ENCODE results near the gene DHRS4L2. TPM values are rescaled to one million over a fixed set of nuclear protein-coding genes. Genes with fewer than 3 reads are reported as not detected.
"Not testable (repeated sequence)": the region's sequence is repeated elsewhere in the genome, so short reads cannot be mapped to it uniquely, and the experiment has no call there.

Gene DHRS4L2
- polyA plus RNA-seq, 3 donors: 22.1 to 46.6 (median 42.6) TPM

DNA sequence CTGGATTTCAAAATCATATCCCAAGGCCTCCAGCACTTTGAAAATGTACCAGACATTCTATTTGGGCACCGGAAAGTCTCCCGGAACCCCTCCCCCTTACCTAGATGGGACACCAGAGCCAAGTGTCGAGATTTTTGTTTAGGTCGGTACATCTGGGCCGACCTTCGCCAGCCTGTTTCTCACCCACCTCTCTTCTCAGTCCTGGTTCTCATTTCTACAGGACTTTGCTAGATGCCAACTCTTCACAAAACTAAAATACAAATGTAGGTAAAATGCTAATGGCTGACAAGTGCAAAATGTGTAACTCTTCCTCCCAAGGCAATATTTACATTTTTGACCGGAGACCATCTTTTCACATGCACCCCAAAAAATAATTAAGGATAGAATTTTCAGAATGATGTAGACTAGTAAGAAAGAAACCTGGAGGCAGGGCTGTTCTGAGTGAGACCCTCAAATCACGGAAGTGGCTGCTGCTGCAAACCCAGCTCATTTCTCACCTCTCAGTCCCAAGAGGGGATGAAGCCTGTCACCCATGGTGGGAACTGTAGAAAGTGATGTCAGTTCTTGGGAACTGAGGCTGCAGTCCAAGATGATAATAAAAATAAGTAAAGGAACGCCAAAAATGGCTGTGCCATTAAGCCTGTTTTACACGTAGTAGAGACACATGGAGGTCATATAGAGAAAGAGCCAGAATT, 48.4 kb downstream of the DHRS4L2 start:
- H3K27me3 ChIP-seq (ENCODE audit: control insufficient read depth in 2 of 2, insufficient read depth in 2 of 2, low read length in 2 of 2); H3K27me3 Mint-ChIP-seq (ENCODE audit: low read depth in 3 of 3); H3K36me3 Mint-ChIP-seq; DNase-seq; H3K36me3 ChIP-seq (replicated peaks in 1 of 2; ENCODE audit: control insufficient read depth in 1 of 2, insufficient read depth in 2 of 2, low read length in 2 of 2); intact Hi-C loops (cut with micrococcal nuclease); H4K20me1 ChIP-seq (ENCODE audit: insufficient read depth, low read length); H3K9me3 ChIP-seq (replicated peaks in 1 of 2; ENCODE audit: control insufficient read depth in 1 of 2, insufficient read depth in 1 of 2, low read length in 2 of 2); H3K79me2 ChIP-seq (ENCODE audit: insufficient read depth, low read length); H3K9me3 Mint-ChIP-seq: not testable (repeated sequence)
- Histone ChIP-seq H3K4me1 (ENCODE audit: control insufficient read depth in 1 of 2, insufficient read depth in 2 of 2, low read length in 2 of 2) (peaks cover 45 to 54% of the 10 kb centered on the region in 2 donors), H3K27ac (ENCODE audit: low read depth in 1 of 2, low read length in 2 of 2) (peak overlapping the region; percentile 47 to 78), H3K9ac (ENCODE audit: insufficient read depth, low read length, poor library complexity, severe bottlenecking) (peak overlapping the region; percentile 73), H2AFZ (ENCODE audit: insufficient read depth, low read depth, low read length, poor library complexity, severe bottlenecking) (peak overlapping the region; percentile 95), H3K4me3 (replicated peaks in 1 of 3; ENCODE audit: low read depth in 2 of 3, low read length in 3 of 3) (peak overlapping the region; percentile 61 to 88 (median 68)), H3K4me2 (replicated peaks; ENCODE audit: extremely low read depth, low read length, poor library complexity, severe bottlenecking) (peak overlapping the region; percentile 80)
- Mint-ChIP-seq H3K27ac (peak overlapping the region in 6 of 7 donors; percentile 87 to 95 (median 90)), H3K4me3 (peak overlapping the region; percentile 99 to 100), H3K4me1 (peaks cover 61% of the 10 kb centered on the region)
- 37% methylated on average over 6 of the region's 10 CpGs for WGBS (ENCODE audit: insufficient coverage)
- TF ChIP-seq CTCF (IDR thresholded peaks at IDR 0.05): peak; percentile 37

DNA sequence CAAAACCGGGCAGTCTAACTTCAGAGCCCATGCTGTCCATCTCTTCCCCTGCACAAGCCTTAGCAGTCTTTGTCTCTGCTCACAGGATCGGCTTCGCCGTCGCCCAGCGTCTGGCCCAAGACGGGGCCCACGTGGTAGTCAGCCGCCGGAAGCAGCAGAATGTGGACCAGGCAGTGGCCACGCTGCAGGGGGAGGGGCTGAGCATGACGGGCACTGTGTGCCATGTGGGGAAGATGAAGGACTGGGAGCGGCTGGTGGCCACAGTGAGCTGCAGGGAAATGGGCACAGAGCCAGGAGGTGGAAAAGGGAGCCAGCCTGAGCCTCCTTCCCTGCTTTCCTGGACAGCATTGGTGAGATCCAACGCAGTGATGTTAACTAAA, 48.9 kb downstream of the DHRS4L2 start:
- no peak overlapping the region for H3K9ac ChIP-seq (ENCODE audit: insufficient read depth, low read length, poor library complexity, severe bottlenecking)
- Mint-ChIP-seq H3K9me3 (peaks cover 0 to 2% (median 0%) of the 10 kb centered on the region in 7 donors), H3K27ac (no peak overlapping the region), H3K4me1 (peaks cover 58% of the 10 kb centered on the region), H3K27me3 (ENCODE audit: low read depth in 3 of 3) (peaks cover 0 to 1% (median 0%) of the 10 kb centered on the region in 3 donors), H3K4me3 (no peak overlapping the region), H3K36me3 (no peaks in the 10 kb centered on the region)
- no peak overlapping the region for H3K4me2 ChIP-seq (replicated peaks; ENCODE audit: extremely low read depth, low read length, poor library complexity, severe bottlenecking)
- no peak overlapping the region for H2AFZ ChIP-seq (ENCODE audit: insufficient read depth, low read depth, low read length, poor library complexity, severe bottlenecking)
- H3K4me1 ChIP-seq (ENCODE audit: control insufficient read depth in 1 of 2, insufficient read depth in 2 of 2, low read length in 2 of 2): peaks cover 41 to 51% of the 10 kb centered on the region in 2 donors
- H4K20me1 ChIP-seq (ENCODE audit: insufficient read depth, low read length): no peaks in the 10 kb centered on the region
- H3K9me3 ChIP-seq (replicated peaks in 1 of 2; ENCODE audit: control insufficient read depth in 1 of 2, insufficient read depth in 1 of 2, low read length in 2 of 2): no peaks in the 10 kb centered on the region
- no peak for TF ChIP-seq CTCF (IDR thresholded peaks at IDR 0.05)
- intact Hi-C loops (cut with micrococcal nuclease): no loop called here
- no peaks in the 10 kb centered on the region for H3K79me2 ChIP-seq (ENCODE audit: insufficient read depth, low read length)
- WGBS (ENCODE audit: insufficient coverage): 89% methylated on average over 8 of the region's 14 CpGs
- no peak overlapping the region for H3K4me3 ChIP-seq (replicated peaks in 1 of 3; ENCODE audit: low read depth in 2 of 3, low read length in 3 of 3)
- no peaks in the 10 kb centered on the region for H3K36me3 ChIP-seq (replicated peaks in 1 of 2; ENCODE audit: control insufficient read depth in 1 of 2, insufficient read depth in 2 of 2, low read length in 2 of 2)
- no peak for DNase-seq
- H3K27me3 ChIP-seq (ENCODE audit: control insufficient read depth in 2 of 2, insufficient read depth in 2 of 2, low read length in 2 of 2): no peaks in the 10 kb centered on the region
- no peak overlapping the region for H3K27ac ChIP-seq (ENCODE audit: low read depth in 1 of 2, low read length in 2 of 2)
